Pancreas (tissue), 10 donors: ENCODE measurements around the gene HSD11B1. TPM values are rescaled to one million over a fixed set of nuclear protein-coding genes. Genes with fewer than 3 reads are reported as not detected.

Source experiments
- ATAC-seq, 4 donors: fragments of 200-7000 bp; cut with Tn5 transposase; one replicate each; pipeline versions ENCODE4 v1.8.0 to v1.9.1; 2020; ENCODE audit warnings: mild to moderate bottlenecking in 4 of 4, moderate library complexity in 4 of 4
- DNase-seq, 6 donors: peaks; one replicate each; pipeline ENCODE4 v3.0.0-alpha.2; 2020
- FAIRE-seq: peaks from 2 replicates; lab custom pipeline; 2012; peaks lifted over from hg19 to GRCh38; lab: Jason Lieb, UNC
- H3K27ac ChIP-seq, 4 donors: fragments of 200-600 bp; sonication (generic); 1 replicate in 3 of 4; 2 replicates in 1 of 4; pipeline versions ENCODE4 v1.5.0 to v1.8.0; 2020
- H3K27me3 ChIP-seq, 4 donors: fragments of 200-600 bp; one replicate each; pipeline ENCODE4 v1.8.0; 2021
- H3K36me3 ChIP-seq, 3 donors: fragments of 200-600 bp; sonication (generic) in 1 of 3; one replicate each; pipeline versions ENCODE4 v1.5.0 to v1.8.0; 2020 to 2021
- H3K4me1 ChIP-seq, 3 donors: fragments of 200-600 bp; one replicate each; pipeline ENCODE4 v1.8.0; 2021
- H3K4me3 ChIP-seq, 4 donors: fragments of 200-600 bp; sonication (generic) in 2 of 4; one replicate each; pipeline versions ENCODE4 v1.5.0 to v1.8.0; 2020 to 2021
- H3K9me3 ChIP-seq, 4 donors: fragments of 200-600 bp; one replicate each; pipeline ENCODE4 v1.8.0; 2021
- WGBS, 2 donors: extraction: QIAGEN DNeasy Blood & Tissue Kit; methylation state at CpG; one replicate each; pipeline ENCODE4 v1.1.7; 2013; 5-methylcytosine and 5-hydroxymethylcytosine counted together
- intact Hi-C, 3 donors: fragments of 100-400 bp; cut with DNase I; formaldehyde crosslinking; loops; one replicate each; pipeline versions ENCODE4 v1.11.1 to v1.14.2; 2022
- polyA plus RNA-seq, 2 donors: library from polyadenylated mRNA; stranded (reverse); fragments of 200-250 nt; gene quantifications; one replicate each; pipeline ENCODE4 v1.2.3, GENCODE V29; 2013
- total RNA-seq, 6 donors: library from RNA; stranded (reverse); fragmentation: NEBNext Ultra II Directional in 4 of 6; extraction: Animal tissue kit (Norgen Biotek cat#: 25700) in 4 of 6; gene quantifications; one replicate each; pipeline versions ENCODE4 v1.2.1 to v1.2.4, GENCODE V29; 2021 to 2023
- TF ChIP-seq, protein P1 (sequence below), 4 donors: fragments of 200-600 bp; sonication (generic) in 3 of 4; IDR thresholded peaks; one replicate each; pipeline versions ENCODE4 v1.5.0 to v1.8.0; 2021; ENCODE audit warnings: antibody characterized with exemption in 4 of 4
- donor health status: healthy with polysubstance abuse.
- donor health status: DM: no; HTN: no; CAD: no; lungs with moderate emphysema.
- donor health status: DM: no; HTN: no; CAD: no.
- donor health status: control.
- donor health status: control.
- donor health status: Bipolar disorder and iron deficiency.
- donor health status: DM: yes; HTN: yes; CAD: no.
- donor health status: DM: no; HTN: no; CAD: no.
- donor health status: DM: no; HTN: no; CAD: no.
- donor health status: DM: yes; HTN: yes; CAD: no.

HSD11B1 gene
- total and polyA plus RNA-seq, 8 donors, result 0.47 to 5.6 (median 1.0) TPM; not detected in 2

DNA sequence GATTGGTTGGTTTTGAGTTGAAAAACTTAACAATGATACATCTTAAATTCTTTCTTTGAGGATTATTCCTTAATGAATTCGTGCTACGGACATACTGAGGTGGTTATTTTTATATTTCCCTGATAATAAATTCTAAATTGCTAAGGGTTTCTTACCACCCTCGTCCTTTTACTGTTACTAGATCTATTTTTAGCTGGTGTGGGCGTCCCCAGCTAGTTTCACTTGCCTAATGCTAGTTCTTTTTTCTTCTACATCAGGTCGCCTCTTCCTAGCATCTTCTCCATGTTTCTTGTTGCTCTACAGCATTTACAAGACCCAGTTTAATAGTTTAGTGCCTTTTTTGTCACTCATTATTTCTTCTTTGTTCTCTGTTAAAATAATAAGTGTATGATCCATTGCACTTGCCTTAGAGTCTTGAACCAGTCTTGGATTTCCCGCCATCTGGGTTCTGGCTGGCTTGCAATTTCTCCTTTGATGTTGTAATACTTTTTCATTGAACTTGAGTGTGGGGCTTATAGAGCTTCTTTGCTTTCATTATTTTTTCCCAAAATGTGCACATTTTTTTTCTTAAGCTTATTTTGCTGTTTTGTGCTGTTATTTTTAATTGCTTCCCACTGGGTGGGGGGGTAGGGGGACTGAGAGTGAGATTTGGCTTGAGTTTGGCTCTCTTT lies 677 bp upstream of the HSD11B1 start:
- Histone ChIP-seq H3K4me1 (no peaks in the 10 kb centered on the region), H3K4me3 (no peak overlapping the region), H3K27me3 (no peaks in the 10 kb centered on the region), H3K27ac (no peak overlapping the region), H3K9me3 (no peaks in the 10 kb centered on the region), H3K36me3 (no peaks in the 10 kb centered on the region)
- intact Hi-C loops, result no loop called here
- DNase-seq (no peak), ATAC-seq (no peak), FAIRE-seq (no peak)
- TF ChIP-seq, protein P1, sequence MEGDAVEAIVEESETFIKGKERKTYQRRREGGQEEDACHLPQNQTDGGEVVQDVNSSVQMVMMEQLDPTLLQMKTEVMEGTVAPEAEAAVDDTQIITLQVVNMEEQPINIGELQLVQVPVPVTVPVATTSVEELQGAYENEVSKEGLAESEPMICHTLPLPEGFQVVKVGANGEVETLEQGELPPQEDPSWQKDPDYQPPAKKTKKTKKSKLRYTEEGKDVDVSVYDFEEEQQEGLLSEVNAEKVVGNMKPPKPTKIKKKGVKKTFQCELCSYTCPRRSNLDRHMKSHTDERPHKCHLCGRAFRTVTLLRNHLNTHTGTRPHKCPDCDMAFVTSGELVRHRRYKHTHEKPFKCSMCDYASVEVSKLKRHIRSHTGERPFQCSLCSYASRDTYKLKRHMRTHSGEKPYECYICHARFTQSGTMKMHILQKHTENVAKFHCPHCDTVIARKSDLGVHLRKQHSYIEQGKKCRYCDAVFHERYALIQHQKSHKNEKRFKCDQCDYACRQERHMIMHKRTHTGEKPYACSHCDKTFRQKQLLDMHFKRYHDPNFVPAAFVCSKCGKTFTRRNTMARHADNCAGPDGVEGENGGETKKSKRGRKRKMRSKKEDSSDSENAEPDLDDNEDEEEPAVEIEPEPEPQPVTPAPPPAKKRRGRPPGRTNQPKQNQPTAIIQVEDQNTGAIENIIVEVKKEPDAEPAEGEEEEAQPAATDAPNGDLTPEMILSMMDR (IDR thresholded peaks at IDR 0.05), result no peak
- WGBS, 2 donors, result 68 to 73% methylated on average over 6 of the region's 6 CpGs

DNA sequence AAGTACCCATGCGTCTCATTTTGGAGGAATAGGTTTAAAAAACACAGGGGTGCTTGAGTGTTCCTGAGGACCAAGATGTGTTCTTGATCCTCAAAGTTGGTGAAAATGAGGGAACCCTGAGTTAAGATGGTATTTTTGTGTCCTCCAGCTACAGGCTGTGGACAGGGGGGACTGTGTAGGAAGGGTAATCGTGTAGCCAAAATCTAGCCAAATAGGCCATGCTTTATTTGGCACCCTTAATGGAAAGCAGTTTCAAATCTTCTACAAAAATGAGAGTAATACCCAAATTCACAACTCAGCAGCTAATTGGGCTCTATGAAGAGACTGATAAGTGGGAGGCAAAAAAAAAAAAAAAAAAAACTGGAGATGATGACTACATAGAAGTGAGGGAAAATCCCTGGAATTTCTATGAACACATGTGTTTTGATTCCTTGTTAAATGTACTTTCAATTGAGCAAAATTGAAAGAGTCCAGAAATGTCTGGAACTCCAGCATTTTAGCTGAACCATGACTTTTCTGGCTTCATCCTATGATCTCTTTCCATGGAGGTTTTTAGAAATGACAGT lies 470 bp downstream of the HSD11B1 start:
- ATAC-seq (peak in 2 of 4 donors; percentile 44 to 46), DNase-seq (no peak), FAIRE-seq (no peak)
- Histone ChIP-seq H3K27ac (no peak overlapping the region), H3K4me1 (no peaks in the 10 kb centered on the region), H3K4me3 (no peak overlapping the region), H3K9me3 (no peaks in the 10 kb centered on the region), H3K36me3 (no peaks in the 10 kb centered on the region), H3K27me3 (no peaks in the 10 kb centered on the region)
- 72 to 82% methylated on average over 2 of the region's 2 CpGs for WGBS, 2 donors
- TF ChIP-seq, protein P1 (IDR thresholded peaks at IDR 0.05), result no peak
- intact Hi-C loops, result no loop called here

DNA sequence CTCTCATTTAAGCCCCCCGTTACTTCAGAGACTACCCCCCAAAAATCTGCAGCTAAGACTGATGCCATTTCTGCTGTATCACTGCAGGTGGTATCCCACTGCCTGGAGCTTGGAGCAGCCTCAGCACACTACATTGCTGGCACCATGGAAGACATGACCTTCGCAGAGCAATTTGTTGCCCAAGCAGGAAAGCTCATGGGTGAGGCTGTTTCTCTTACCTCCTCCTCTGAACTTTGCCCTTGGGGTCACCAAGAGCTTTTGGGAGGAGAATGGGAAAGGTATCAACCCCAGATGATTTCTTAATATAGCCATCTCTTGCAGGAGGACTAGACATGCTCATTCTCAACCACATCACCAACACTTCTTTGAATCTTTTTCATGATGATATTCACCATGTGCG lies 2.0 kb downstream of the HSD11B1 start:
- no peaks in the 10 kb centered on the region for H3K9me3 ChIP-seq
- no peaks in the 10 kb centered on the region for H3K4me1 ChIP-seq
- no peak overlapping the region for H3K4me3 ChIP-seq
- WGBS, 2 donors, result 88 to 93% methylated on average over 3 of the region's 3 CpGs
- H3K36me3 ChIP-seq, result no peaks in the 10 kb centered on the region
- no peak for FAIRE-seq
- TF ChIP-seq, protein P1 (IDR thresholded peaks at IDR 0.05), result no peak
- no peak overlapping the region for H3K27ac ChIP-seq
- DNase-seq, result no peak
- H3K27me3 ChIP-seq, result no peaks in the 10 kb centered on the region
- intact Hi-C loops, result no loop called here
- no peak for ATAC-seq

DNA sequence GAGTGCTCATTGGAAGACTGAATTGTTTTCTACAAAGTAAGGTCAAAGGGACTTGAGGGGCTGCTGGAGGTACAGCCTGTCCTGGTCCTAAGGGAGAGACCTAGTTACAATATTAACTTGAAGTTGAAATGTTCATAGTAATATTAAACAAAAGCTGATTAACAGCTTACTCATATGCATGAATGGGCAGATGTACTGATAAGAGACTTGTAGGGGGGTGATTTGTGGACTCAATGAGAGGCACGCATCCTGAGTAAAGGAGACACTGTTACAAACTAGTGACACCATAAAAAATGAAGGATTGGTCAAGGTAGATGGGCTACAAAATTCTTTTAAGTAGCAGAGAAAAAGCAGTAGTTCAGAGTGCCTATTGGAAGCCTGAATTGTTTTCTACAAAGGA lies 2.7 kb downstream of the HSD11B1 start:
- Histone ChIP-seq H3K27me3 (no peaks in the 10 kb centered on the region), H3K4me1 (no peaks in the 10 kb centered on the region), H3K27ac (no peak overlapping the region), H3K36me3 (no peaks in the 10 kb centered on the region), H3K9me3 (no peaks in the 10 kb centered on the region), H3K4me3 (no peak overlapping the region)
- DNase-seq, result no peak
- TF ChIP-seq, protein P1 (IDR thresholded peaks at IDR 0.05), result no peak
- intact Hi-C loops, result no loop called here
- WGBS, 2 donors, result 80% methylated on average over 1 of the region's 1 CpG
- no peak for ATAC-seq
- no peak for FAIRE-seq

DNA sequence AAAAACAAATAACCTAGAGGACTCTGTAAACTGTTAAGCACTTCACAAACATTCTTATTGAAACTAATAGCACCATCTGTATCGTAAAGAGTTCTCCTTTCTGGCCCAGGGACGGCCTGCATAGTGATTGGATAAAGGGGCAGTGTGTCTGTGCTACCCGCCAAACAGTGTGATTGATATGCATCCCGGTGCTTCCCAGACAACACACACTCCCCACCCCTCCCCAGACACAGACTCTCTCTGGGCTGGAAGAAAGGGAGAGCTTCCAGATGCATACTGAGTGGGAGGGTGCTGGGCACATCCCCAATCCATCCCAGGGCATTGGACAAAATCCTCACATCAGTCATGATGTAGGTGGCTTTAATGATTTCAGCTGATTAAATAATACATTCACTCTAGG lies 3.7 kb downstream of the HSD11B1 start:
- H3K4me1 ChIP-seq, result no peaks in the 10 kb centered on the region
- ATAC-seq (no peak), FAIRE-seq (no peak), DNase-seq (no peak)
- H3K36me3 ChIP-seq, result no peaks in the 10 kb centered on the region
- TF ChIP-seq, protein P1 (IDR thresholded peaks at IDR 0.05), result no peak
- intact Hi-C loops, result no loop called here
- H3K27ac ChIP-seq, result no peak overlapping the region
- H3K9me3 ChIP-seq, result no peaks in the 10 kb centered on the region
- WGBS, 2 donors, result 64 to 68% methylated on average over 4 of the region's 4 CpGs
- H3K27me3 ChIP-seq, result no peaks in the 10 kb centered on the region
- H3K4me3 ChIP-seq, result no peak overlapping the region
